Liver (tissue), 9 donors: Measurements from ENCODE around the gene BANK1. TPM values are rescaled to one million over a fixed set of nuclear protein-coding genes. Genes with fewer than 3 reads are reported as not detected.

ENCODE experiments used
- DNase-seq: peaks from one replicate; pipeline ENCODE4 v3.0.0-alpha.2; 2017; ENCODE audit warnings: low spot score
- H3K27ac ChIP-seq, 2 donors: one replicate each; pipeline ENCODE4 v1.7.0; 2013; ENCODE audit warnings: inconsistent platforms in 2 of 2, low read length in 2 of 2, control low read depth in 1 of 2, low read depth in 1 of 2, mild to moderate bottlenecking in 1 of 2
- H3K27me3 ChIP-seq, 4 donors: one replicate each; pipeline versions ENCODE4 v1.6.1 to v1.7.0; 2013; ENCODE audit warnings: low read length in 3 of 4, inconsistent platforms in 1 of 4, mild to moderate bottlenecking in 1 of 4, moderate library complexity in 1 of 4; ENCODE audit not compliant: control insufficient read depth in 4 of 4, insufficient read depth in 4 of 4
- H3K36me3 ChIP-seq, 4 donors: one replicate each; pipeline versions ENCODE4 v1.6.1 to v1.7.0; 2013; ENCODE audit warnings: low read length in 3 of 4, mild to moderate bottlenecking in 3 of 4, low read depth in 1 of 4, moderate library complexity in 1 of 4; ENCODE audit not compliant: control insufficient read depth in 4 of 4, insufficient read depth in 3 of 4
- H3K4me1 ChIP-seq, 4 donors: one replicate each; pipeline versions ENCODE4 v1.6.1 to v1.7.0; 2013; ENCODE audit warnings: low read length in 3 of 4, mild to moderate bottlenecking in 3 of 4, moderate library complexity in 1 of 4; ENCODE audit not compliant: control insufficient read depth in 4 of 4, insufficient read depth in 4 of 4
- H3K4me3 ChIP-seq, 3 donors: one replicate each; pipeline versions ENCODE4 v1.6.1 to v1.7.0; 2013; ENCODE audit warnings: low read length in 3 of 3, control low read depth in 1 of 3, low read depth in 1 of 3, mild to moderate bottlenecking in 1 of 3
- H3K9ac ChIP-seq, 2 donors: one replicate each; pipeline ENCODE4 v1.7.0; 2013; ENCODE audit warnings: low read length in 2 of 2, mild to moderate bottlenecking in 2 of 2, moderate library complexity in 2 of 2, control low read depth in 1 of 2, low read depth in 1 of 2
- H3K9me3 ChIP-seq, 4 donors: one replicate each; pipeline versions ENCODE4 v1.6.1 to v1.7.0; 2013; ENCODE audit warnings: low read length in 3 of 4; ENCODE audit not compliant: control insufficient read depth in 4 of 4
- EGR1 ChIP-seq, 2 donors: IDR thresholded peaks; 2 replicates each; pipeline ENCODE4 v1.6.1; 2016 to 2018; ENCODE audit warnings: antibody characterized with exemption in 2 of 2, low read depth in 2 of 2
- FOXA1 ChIP-seq: IDR thresholded peaks from 2 replicates; pipeline ENCODE4 v1.6.1; 2016; ENCODE audit warnings: antibody characterized with exemption
- GABPA ChIP-seq, 2 donors: IDR thresholded peaks in 1 of 2; conservative IDR thresholded peaks in 1 of 2; 2 replicates each; pipeline ENCODE4 v1.6.1; 2016; ENCODE audit warnings: antibody characterized with exemption in 2 of 2, mild to moderate bottlenecking in 1 of 2, moderate library complexity in 1 of 2
- HNF4A ChIP-seq, 2 donors: conservative IDR thresholded peaks; 2 replicates each; pipeline ENCODE4 v1.6.1; 2016; ENCODE audit warnings: antibody characterized with exemption in 2 of 2, mild to moderate bottlenecking in 2 of 2
- HNF4G ChIP-seq: IDR thresholded peaks from 2 replicates; pipeline ENCODE4 v1.6.1; 2016; ENCODE audit warnings: antibody characterized with exemption
- JUND ChIP-seq, 2 donors: IDR thresholded peaks; 2 replicates each; pipeline ENCODE4 v1.6.1; 2016; ENCODE audit warnings: antibody characterized with exemption in 2 of 2
- NR2F2 ChIP-seq: IDR thresholded peaks from 2 replicates; pipeline ENCODE4 v1.6.1; 2016; ENCODE audit warnings: antibody characterized with exemption
- RAD21 ChIP-seq, 2 donors: IDR thresholded peaks; 2 replicates each; pipeline ENCODE4 v1.6.1; 2016; ENCODE audit warnings: antibody characterized with exemption in 2 of 2, mild to moderate bottlenecking in 2 of 2
- RXRA ChIP-seq, 2 donors: IDR thresholded peaks; 2 replicates each; pipeline ENCODE4 v1.6.1; 2017 to 2018; ENCODE audit warnings: antibody characterized with exemption in 2 of 2, mild to moderate bottlenecking in 1 of 2
- SP1 ChIP-seq: IDR thresholded peaks from 2 replicates; pipeline ENCODE4 v1.6.1; 2018; ENCODE audit warnings: antibody characterized with exemption, mild to moderate bottlenecking
- TAF1 ChIP-seq: conservative IDR thresholded peaks from 2 replicates; pipeline ENCODE4 v1.6.1; 2016; ENCODE audit warnings: antibody characterized with exemption, mild to moderate bottlenecking
- YY1 ChIP-seq: IDR thresholded peaks from 2 replicates; pipeline ENCODE4 v1.6.1; 2016; ENCODE audit warnings: antibody characterized with exemption, mild to moderate bottlenecking
- ZBTB33 ChIP-seq: IDR thresholded peaks from 2 replicates; pipeline ENCODE4 v1.6.1; 2016; ENCODE audit warnings: antibody characterized with exemption
- WGBS: extraction: QIAGEN DNeasy Blood & Tissue Kit; methylation state at CpG from one replicate; pipeline ENCODE4 v1.1.7; 2013; 5-methylcytosine and 5-hydroxymethylcytosine counted together
- polyA plus RNA-seq, 2 donors: library from polyadenylated mRNA; stranded (reverse) in 1 of 2; unstranded in 1 of 2; fragments of 200-250 nt in 1 of 2; fragments of >200 nt in 1 of 2; fragmentation: Nextera tagmentation in 1 of 2; extraction: Ambion mirVana in 1 of 2; gene quantifications; one replicate each; pipeline versions ENCODE4 v1.2.1 to v1.2.3, GENCODE V29; 2013 to 2015
- total RNA-seq, 2 donors: library from RNA; depleted of rRNA; stranded (reverse); fragments of >200 nt; gene quantifications; one replicate each; pipeline ENCODE4 v1.2.3, GENCODE V29; 2014
- TF ChIP-seq, protein P1 (sequence below): IDR thresholded peaks from 2 replicates; pipeline ENCODE4 v1.6.1; 2016; ENCODE audit warnings: antibody characterized with exemption
- TF ChIP-seq, protein P2 (sequence below): IDR thresholded peaks from 2 replicates; pipeline ENCODE4 v1.6.1; 2016; ENCODE audit warnings: antibody characterized with exemption, mild to moderate bottlenecking
- donor health status: healthy.
- donor health status: healthy.
- donor health status: healthy.
- donor health status: healthy.
- donor health status: healthy.

The BANK1 gene
- total and polyA plus RNA-seq, 4 donors = 0.06 to 1.7 (median 0.35) TPM

DNA sequence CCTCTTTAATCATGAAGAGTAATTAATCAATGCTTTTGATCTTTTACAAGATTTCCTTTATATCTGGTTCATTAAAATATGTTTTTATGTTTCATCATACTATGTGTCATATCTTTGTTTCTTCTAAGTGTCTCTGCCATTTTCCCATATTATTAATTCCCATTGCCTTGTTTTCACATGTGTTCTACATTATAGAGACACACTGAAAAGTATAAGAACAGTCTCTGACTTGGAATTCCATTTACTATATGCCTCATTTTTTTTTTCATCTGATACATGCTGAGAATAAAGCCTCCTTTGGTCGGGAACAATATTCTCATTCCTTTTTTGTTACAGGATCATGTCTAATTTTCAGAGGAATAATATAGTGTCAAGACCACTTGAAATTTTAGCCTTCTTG is 4.3 kb downstream of the BANK1 start:
- Histone ChIP-seq H3K9ac (no peak overlapping the region), H3K27me3 (peaks cover 0 to 3% (median 0%) of the 10 kb centered on the region in 4 donors), H3K4me1 (peaks cover 0 to 11% (median 5%) of the 10 kb centered on the region in 4 donors), H3K9me3 (no peaks in the 10 kb centered on the region), H3K4me3 (no peak overlapping the region), H3K27ac (no peak overlapping the region), H3K36me3 (no peaks in the 10 kb centered on the region)
- no peak for DNase-seq
- TF ChIP-seq RAD21 (IDR thresholded peaks at IDR 0.05) (no peak), TAF1 (no peak), JUND (IDR thresholded peaks at IDR 0.05) (no peak), YY1 (no peak), SP1 (no peak), FOXA1 (no peak), ZBTB33 (no peak), RXRA (IDR thresholded peaks at IDR 0.05) (no peak), EGR1 (IDR thresholded peaks at IDR 0.05; ENCODE audit: low read depth in 2 of 2) (no peak), HNF4A (conservative IDR thresholded peaks at IDR 0.05) (no peak), GABPA (IDR thresholded peaks at IDR 0.05 in 1 of 2, conservative IDR thresholded peaks at IDR 0.05 in 1 of 2) (no peak), NR2F2 (no peak), HNF4G (no peak)
- TF ChIP-seq, protein P1, sequence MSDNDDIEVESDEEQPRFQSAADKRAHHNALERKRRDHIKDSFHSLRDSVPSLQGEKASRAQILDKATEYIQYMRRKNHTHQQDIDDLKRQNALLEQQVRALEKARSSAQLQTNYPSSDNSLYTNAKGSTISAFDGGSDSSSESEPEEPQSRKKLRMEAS = no peak
- TF ChIP-seq, protein P2, sequence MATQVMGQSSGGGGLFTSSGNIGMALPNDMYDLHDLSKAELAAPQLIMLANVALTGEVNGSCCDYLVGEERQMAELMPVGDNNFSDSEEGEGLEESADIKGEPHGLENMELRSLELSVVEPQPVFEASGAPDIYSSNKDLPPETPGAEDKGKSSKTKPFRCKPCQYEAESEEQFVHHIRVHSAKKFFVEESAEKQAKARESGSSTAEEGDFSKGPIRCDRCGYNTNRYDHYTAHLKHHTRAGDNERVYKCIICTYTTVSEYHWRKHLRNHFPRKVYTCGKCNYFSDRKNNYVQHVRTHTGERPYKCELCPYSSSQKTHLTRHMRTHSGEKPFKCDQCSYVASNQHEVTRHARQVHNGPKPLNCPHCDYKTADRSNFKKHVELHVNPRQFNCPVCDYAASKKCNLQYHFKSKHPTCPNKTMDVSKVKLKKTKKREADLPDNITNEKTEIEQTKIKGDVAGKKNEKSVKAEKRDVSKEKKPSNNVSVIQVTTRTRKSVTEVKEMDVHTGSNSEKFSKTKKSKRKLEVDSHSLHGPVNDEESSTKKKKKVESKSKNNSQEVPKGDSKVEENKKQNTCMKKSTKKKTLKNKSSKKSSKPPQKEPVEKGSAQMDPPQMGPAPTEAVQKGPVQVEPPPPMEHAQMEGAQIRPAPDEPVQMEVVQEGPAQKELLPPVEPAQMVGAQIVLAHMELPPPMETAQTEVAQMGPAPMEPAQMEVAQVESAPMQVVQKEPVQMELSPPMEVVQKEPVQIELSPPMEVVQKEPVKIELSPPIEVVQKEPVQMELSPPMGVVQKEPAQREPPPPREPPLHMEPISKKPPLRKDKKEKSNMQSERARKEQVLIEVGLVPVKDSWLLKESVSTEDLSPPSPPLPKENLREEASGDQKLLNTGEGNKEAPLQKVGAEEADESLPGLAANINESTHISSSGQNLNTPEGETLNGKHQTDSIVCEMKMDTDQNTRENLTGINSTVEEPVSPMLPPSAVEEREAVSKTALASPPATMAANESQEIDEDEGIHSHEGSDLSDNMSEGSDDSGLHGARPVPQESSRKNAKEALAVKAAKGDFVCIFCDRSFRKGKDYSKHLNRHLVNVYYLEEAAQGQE = no peak
- WGBS = 71% methylated on average over 1 of the region's 1 CpG

DNA sequence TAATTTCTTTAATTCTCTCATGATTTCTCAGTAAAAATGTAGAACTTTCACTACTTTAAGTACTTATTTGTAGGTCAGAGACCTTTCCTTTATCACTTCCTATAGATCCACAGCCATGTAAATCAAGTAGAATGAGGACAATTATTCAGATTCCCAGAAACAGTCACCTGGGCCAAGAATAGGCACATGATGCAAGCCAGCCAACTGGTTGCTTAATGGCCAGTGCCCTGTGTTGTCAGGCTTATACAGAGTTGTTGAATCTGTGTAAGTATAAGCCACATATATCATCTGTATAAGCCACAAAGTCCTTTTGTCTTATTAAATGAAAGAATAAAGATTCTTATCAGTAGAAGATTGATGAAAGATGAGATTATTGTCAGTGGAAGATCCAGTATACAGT is 5.2 kb downstream of the BANK1 start:
- DNase-seq = no peak
- no peak for TF ChIP-seq YY1
- no peak for TF ChIP-seq GABPA (IDR thresholded peaks at IDR 0.05 in 1 of 2, conservative IDR thresholded peaks at IDR 0.05 in 1 of 2)
- no peak for TF ChIP-seq HNF4G
- no peak for TF ChIP-seq RAD21 (IDR thresholded peaks at IDR 0.05)
- Histone ChIP-seq H3K4me3 (no peak overlapping the region), H3K27ac (no peak overlapping the region), H3K9me3 (no peaks in the 10 kb centered on the region), H3K27me3 (peaks cover 0 to 3% (median 0%) of the 10 kb centered on the region in 4 donors), H3K36me3 (no peaks in the 10 kb centered on the region), H3K9ac (no peak overlapping the region), H3K4me1 (peaks cover 0 to 6% (median 5%) of the 10 kb centered on the region in 4 donors)
